ENCODE data around the gene CHST4. TPM values are rescaled to one million over a fixed set of nuclear protein-coding genes. Genes with fewer than 3 reads are reported as not detected.
A peak's percentile ranks its signal among the peaks of the same experiment; 100 is the strongest.
"Not testable (repeated sequence)": the region's sequence is repeated elsewhere in the genome, so short reads cannot be mapped to it uniquely, and the experiment has no call there.

The CHST4 gene
- polyA plus RNA-seq (ENCODE audit: insufficient read length in 4 of 4): under 1 TPM; 0.17 to 0.48 (median 0.28) TPM

GRCh38 chr16:71526111-71526631 is at the start of gene CHST4:
Gene CHST4, plus strand, starts transcription at chr16:71526426. Its CDS starts 10,252 bp downstream, at chr16:71536678.
- no peak for DNase-seq (ENCODE audit: low read depth in 4 of 4, low spot score in 3 of 4)

DNA sequence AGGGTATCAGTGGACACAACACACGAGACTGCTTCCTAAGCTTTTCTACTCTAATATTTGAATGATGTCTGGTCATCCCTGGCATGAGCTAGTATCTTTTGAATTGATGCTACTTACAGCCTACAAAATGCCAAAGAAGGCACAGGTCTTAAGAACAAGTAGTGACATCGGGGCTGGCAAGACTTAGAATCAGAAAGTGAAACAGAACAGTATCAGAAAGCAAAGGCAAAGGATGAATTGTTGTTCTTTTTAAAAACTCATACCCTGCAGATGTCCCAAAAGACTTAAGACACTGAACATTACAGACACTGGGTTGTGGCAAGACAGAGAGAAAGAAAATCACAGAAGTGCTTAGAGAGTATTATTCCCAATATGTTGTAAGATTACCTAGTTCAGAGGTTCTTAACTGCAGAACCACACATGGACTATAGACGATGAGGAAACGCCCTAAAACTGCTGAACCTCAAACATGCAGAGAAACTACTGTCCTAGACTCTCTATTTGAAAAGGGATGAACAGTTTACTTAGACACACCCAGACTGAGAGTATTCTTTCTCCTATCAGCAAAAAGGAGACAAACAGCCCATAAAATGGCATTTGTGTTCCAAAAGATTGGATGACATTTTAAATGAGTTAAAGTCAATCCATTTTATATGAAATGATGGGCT is 49.6 kb upstream of the CHST4 start:
- DNase-seq (ENCODE audit: low read depth in 4 of 4, low spot score in 3 of 4): no peak

DNA sequence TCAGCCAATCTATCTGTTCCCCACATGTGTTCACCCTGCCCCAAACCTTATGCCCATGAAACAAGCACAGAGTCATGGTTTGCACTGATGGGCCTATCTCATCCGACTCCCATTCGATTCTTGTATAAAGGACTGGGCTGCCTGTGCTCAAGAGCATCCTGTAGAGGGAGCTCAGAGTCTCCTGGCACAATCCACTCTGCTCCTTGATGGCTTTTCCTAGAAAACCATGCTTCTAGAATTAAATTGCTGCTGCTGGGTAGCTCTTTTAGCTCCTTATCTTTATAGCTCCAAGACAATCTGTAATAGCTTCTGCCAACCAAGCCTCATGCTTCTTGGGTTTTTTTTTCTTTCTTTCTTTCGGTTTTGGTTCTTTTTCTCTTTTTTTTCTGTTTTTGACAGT is 46.8 kb upstream of the CHST4 start:
- DNase-seq (ENCODE audit: low read depth in 4 of 4, low spot score in 3 of 4): no peak

DNA sequence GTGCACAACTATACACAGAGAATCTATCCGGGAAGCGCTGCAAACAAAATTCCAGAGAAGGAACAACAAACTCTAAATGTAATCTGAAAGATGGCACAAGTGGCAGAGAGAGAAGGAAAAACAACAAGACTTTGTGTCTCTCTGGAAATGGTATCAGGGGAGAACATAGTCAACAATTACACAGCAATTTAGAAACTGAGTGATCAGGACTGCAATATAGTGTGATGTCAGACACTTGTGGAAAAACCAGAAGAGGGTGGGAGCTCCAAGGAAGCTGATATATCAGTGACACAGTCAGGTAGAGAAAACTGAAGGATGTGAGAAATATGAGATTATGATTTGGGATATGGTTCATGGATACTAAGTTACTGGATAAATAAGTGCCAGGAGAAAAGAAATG is 45.3 kb upstream of the CHST4 start:
- DNase-seq (ENCODE audit: low read depth in 4 of 4, low spot score in 3 of 4): no peak

- no peak for DNase-seq (ENCODE audit: low read depth in 4 of 4, low spot score in 3 of 4)
These were observed 43.7 kb upstream of the CHST4 start for GRCh38 chr16:71482569-71482968.

DNA sequence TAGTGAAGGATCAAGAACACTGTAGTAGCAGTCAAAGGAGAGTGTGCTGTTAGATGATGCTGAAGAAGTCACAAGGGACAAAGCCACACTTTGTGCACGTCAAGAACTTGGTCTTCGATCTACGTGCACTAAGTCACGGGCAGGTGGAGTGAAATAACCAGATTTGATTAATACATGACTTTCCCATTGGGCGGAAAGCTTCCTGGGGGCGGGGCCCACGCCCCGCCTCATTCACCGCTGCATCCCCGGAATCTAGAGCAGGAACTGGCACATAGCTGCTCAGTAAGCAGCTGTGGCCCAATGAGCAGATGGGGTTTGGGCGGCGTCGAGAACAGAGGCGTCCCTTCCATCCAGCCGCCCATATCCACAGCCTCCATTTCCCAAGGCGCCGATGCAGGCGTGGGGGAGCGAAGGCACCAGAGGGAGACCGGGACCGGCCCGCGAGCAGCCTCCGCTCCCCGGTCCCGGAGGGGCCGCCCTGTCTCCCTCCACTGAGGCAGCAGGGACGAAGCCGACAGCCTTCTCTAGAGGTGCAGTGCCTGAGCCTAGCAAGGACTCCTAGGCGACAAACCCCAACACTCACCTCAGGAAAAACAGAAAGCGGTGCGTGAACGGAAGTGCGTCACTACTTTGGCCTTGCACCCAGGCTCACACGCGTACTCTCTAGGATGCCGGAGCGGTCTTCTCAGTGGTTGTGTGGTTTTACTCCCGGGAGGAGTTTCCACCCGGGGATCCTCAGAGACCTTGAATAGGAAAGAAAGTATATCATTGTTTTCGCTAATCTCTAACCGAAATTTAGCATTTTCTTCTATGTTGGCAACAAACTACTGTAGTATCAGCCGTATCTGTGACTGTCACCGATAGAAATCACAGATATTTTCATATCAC is 42.0 kb upstream of the CHST4 start:
- peak; percentile 81 to 86 (median 82) for DNase-seq (ENCODE audit: low read depth in 4 of 4, low spot score in 3 of 4)

- DNase-seq (ENCODE audit: low read depth in 4 of 4, low spot score in 3 of 4): no peak
These were observed 37.1 kb upstream of the CHST4 start, which contains the start of gene ZNF19 for GRCh38 chr16:71489122-71489521. Gene ZNF19, minus strand, starts transcription at chr16:71489324. Its CDS starts 7,210 bp downstream, at chr16:71482114.

GRCh38 chr16:71490361-71490760 is 35.9 kb upstream of the CHST4 start:
- no peak for DNase-seq (ENCODE audit: low read depth in 4 of 4, low spot score in 3 of 4)

- DNase-seq (ENCODE audit: low read depth in 4 of 4, low spot score in 3 of 4): no peak
These were observed 35.2 kb upstream of the CHST4 start for GRCh38 chr16:71491054-71491453.

DNA sequence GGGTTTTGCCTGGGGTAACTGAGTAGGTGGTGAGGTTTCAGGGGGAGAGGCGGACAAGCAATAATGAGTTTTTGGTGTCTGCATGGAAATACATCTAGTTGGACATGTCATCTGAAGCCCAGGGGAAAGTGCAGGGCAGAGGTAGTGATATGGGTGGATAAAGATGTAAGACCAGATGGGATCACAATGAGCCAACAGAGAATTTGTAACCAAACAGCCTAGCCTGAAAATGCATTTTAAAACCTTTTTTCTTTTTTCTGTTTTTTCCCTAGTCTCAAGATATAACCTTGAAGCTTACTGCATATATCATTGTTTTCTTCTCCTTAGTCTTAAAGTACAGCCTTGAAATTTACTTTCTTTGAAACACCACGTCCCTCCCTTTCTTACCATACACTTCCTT is 33.4 kb upstream of the CHST4 start:
- no peak for DNase-seq (ENCODE audit: low read depth in 4 of 4, low spot score in 3 of 4)

DNA sequence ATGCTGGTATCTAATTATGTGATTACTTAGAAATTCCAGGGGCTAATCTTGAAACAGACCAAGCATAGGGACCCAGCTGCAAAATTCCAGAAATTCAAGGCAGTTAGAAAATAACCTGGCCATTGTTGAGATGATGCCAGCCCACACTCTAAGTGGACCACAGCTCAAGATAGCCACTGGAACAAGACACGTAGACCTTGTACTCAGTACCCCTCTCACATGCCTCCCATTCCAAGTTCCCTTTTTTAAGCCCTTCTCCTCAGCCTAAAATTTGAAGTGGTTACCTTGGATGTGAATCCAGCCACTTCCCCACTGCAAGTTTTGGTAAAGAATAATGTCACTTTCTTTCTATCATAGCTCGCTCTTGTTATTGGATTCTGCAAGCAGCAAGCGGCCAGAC is 33.0 kb upstream of the CHST4 start:
- no peak for DNase-seq (ENCODE audit: low read depth in 4 of 4, low spot score in 3 of 4)

DNA sequence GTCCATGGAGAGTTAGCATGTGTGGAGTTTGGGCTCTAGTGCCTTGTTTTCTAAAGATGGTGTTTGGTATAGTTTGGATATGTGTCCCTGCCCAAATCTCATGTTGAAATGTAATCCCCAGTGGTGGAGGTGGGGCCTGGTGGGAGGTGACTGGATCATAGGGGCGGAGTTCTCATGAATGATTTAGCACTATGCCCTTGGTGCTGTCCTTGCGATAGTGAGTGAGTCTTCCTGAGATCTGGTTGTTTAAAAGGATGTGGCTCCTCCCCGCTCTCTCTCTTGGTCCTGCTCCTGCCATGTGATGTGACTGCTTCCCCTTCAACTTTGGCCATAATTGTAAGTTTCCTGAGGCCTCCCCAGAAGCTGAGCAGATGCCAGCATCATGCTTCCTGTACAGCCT is 28.2 kb upstream of the CHST4 start:
- DNase-seq (ENCODE audit: low read depth in 4 of 4, low spot score in 3 of 4): no peak

GRCh38 chr16:71499775-71500364 is 26.4 kb upstream of the CHST4 start:
- peak; percentile 20 to 43 (median 35) for DNase-seq (ENCODE audit: low read depth in 4 of 4, low spot score in 3 of 4)

GRCh38 chr16:71500964-71501363 is 25.3 kb upstream of the CHST4 start:
- no peak for DNase-seq (ENCODE audit: low read depth in 4 of 4, low spot score in 3 of 4)

- peak in 1 of 4 donors; percentile 28 for DNase-seq (ENCODE audit: low read depth in 4 of 4, low spot score in 3 of 4)
These were observed 24.7 kb upstream of the CHST4 start for GRCh38 chr16:71501547-71501946.

- DNase-seq (ENCODE audit: low read depth in 4 of 4, low spot score in 3 of 4): not testable (repeated sequence)
These were observed 22.2 kb upstream of the CHST4 start for GRCh38 chr16:71504051-71504450.

GRCh38 chr16:71504901-71505300 is 21.3 kb upstream of the CHST4 start:
- DNase-seq (ENCODE audit: low read depth in 4 of 4, low spot score in 3 of 4): no peak

- DNase-seq (ENCODE audit: low read depth in 4 of 4, low spot score in 3 of 4): no peak
These were observed 19.2 kb upstream of the CHST4 start for GRCh38 chr16:71507061-71507460.

GRCh38 chr16:71513302-71513701 is 12.9 kb upstream of the CHST4 start:
- no peak for DNase-seq (ENCODE audit: low read depth in 4 of 4, low spot score in 3 of 4)

GRCh38 chr16:71514476-71514875 is 11.8 kb upstream of the CHST4 start:
- no peak for DNase-seq (ENCODE audit: low read depth in 4 of 4, low spot score in 3 of 4)

- DNase-seq (ENCODE audit: low read depth in 4 of 4, low spot score in 3 of 4): no peak
These were observed 11.2 kb upstream of the CHST4 start for GRCh38 chr16:71515026-71515425.

All from right renal pelvis (tissue), 4 donors.